Coronary artery (tissue), 2 donors: ENCODE data around the gene OLIG2.

Experiments
- DNase-seq: peaks from one replicate; pipeline ENCODE4 v3.0.0-alpha.2; 2017; ENCODE audit warnings: low spot score
- H3K27ac ChIP-seq, 2 donors: fragments of 200-600 bp; sonication (generic); one replicate each; pipeline ENCODE4 v1.5.1; 2016 to 2019
- H3K4me3 ChIP-seq: fragments of 200-600 bp; sonication (generic); 2 replicates; pipeline ENCODE4 v1.5.1; 2016; ENCODE audit warnings: mild to moderate bottlenecking, moderate library complexity
- TF ChIP-seq, protein P1 (sequence below): fragments of 200-600 bp; sonication (generic); IDR thresholded peaks from one replicate; pipeline ENCODE4 v1.5.1; 2019; ENCODE audit warnings: antibody characterized with exemption

OLIG2 gene

DNA sequence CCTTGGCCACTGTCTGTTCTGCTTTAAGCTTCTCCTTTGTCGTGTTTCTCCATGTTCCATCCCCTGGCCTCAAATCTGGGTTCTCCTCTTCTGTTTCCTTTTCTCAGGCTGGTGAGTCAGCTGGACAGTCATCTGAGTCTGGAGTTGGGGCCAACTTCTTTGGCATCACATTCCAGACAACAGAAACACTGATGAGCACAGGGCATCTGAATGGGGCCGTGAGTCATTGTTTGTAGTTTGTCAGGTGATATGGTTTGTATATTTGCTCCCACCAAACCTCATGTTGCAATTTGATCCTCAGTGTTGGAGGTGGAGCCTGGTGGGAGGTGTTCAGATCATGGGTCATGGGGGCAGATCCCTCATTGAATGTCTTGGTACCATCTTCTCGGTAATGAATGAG is 14.3 kb upstream of the OLIG2 start:
- TF ChIP-seq, protein P1, sequence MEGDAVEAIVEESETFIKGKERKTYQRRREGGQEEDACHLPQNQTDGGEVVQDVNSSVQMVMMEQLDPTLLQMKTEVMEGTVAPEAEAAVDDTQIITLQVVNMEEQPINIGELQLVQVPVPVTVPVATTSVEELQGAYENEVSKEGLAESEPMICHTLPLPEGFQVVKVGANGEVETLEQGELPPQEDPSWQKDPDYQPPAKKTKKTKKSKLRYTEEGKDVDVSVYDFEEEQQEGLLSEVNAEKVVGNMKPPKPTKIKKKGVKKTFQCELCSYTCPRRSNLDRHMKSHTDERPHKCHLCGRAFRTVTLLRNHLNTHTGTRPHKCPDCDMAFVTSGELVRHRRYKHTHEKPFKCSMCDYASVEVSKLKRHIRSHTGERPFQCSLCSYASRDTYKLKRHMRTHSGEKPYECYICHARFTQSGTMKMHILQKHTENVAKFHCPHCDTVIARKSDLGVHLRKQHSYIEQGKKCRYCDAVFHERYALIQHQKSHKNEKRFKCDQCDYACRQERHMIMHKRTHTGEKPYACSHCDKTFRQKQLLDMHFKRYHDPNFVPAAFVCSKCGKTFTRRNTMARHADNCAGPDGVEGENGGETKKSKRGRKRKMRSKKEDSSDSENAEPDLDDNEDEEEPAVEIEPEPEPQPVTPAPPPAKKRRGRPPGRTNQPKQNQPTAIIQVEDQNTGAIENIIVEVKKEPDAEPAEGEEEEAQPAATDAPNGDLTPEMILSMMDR, result no peak
- DNase-seq, result peak; percentile 29
- Histone ChIP-seq H3K27ac (no peak overlapping the region), H3K4me3 (no peak overlapping the region)

GRCh38 chr21:33013626-33014025 is 12.1 kb upstream of the OLIG2 start:
- no peak overlapping the region for H3K4me3 ChIP-seq
- DNase-seq, result no peak
- no peak overlapping the region for H3K27ac ChIP-seq
- TF ChIP-seq, protein P1, result no peak

DNA sequence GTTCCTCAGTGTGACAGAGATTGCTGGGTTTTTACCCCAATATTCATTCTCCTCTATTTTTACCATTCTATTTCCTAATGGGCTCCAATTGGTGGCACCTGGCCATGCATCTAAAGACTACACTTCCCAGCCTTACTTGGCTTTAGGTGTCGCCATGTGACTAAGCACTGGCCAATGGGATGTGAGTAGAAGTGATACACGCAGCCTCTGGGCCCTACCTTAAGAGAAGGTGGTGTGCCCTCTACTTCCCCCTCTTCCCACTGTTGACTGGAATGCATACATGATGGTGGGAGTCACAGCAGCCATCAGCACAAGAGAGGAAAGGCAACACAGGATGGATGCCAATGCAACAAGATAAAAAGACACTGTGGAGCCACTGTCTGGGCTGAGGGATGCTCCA is 11.4 kb upstream of the OLIG2 start:
- no peak overlapping the region for H3K27ac ChIP-seq
- no peak for DNase-seq
- TF ChIP-seq, protein P1, result no peak
- H3K4me3 ChIP-seq, result no peak overlapping the region

DNA sequence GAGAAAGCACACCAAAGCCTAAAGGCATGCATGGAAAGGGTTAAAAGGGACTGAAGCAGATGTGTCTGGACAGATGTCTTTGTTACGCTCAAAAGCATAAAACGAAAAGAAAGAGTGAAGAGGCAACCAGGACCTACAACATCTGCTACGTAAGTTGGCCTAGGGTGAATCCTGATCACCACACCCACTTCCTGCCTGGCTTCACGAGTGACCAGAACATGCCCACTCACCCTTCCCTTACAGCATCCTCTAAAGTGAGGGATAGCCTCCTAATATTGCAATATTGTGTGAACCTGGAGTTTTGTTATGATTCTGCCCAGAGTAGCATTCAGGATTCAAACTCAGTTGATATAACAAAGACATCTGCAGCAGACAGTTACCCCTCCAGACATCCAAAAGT is 10.6 kb upstream of the OLIG2 start:
- H3K27ac ChIP-seq, result no peak overlapping the region
- no peak overlapping the region for H3K4me3 ChIP-seq
- TF ChIP-seq, protein P1, result no peak
- no peak for DNase-seq

DNA sequence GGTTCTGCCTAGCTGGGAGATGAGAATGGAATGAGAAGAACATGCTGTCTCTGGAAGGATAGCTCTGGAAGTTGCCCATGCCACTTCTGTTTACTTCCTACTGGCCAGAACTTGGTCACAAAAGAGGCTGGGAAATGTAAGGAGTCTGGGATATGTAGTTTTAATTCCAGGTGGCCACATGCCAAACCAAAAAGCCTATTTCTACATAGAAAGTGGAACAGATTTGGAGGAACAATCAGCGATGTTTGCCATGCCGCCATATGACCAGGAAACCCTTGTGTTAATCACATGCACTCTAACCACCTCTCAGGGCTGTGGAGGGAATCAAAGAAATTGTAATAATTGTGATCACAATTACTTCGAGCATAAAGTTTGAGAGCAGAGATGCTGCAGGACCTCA is 10.0 kb upstream of the OLIG2 start:
- no peak overlapping the region for H3K27ac ChIP-seq
- no peak overlapping the region for H3K4me3 ChIP-seq
- TF ChIP-seq, protein P1, result no peak
- DNase-seq, result no peak

DNA sequence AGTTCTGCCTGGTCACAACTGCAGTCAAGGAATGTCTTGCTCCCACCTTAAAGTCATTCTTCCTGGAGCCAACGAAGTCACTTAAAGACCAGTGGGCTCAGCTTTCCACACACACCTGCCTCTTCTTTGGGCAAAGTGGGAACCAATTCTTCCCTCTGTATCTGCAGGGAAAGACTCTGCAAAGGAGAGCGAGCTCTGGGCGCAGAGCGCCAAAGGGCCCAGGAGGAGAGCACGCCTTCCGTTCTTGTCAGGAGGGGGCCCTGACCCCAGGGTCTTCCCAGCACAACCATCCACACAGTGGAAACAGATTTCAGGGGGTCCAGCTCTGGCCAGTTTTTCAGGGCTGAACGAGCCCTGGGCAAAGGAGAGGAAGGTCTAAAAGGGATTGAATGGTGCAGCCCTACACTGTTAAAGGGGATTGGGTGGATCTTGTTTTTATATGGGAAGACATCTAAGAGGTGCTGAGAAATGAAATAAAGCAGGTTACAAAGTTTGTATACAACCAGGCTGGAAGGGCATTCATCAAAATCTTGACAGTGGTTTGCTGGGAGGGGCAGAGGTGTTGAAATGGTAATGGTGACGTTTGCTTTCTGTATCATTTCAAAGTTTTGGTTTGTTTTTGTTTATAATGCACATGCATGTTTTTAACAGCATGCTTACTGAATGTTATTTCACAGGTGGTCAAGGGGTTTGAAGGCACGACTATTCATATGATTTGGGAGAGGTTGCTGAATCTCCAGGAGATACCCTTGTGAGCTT is 6.8 kb upstream of the OLIG2 start:
- TF ChIP-seq, protein P1, result no peak
- no peak overlapping the region for H3K27ac ChIP-seq
- no peak for DNase-seq
- no peak overlapping the region for H3K4me3 ChIP-seq

DNA sequence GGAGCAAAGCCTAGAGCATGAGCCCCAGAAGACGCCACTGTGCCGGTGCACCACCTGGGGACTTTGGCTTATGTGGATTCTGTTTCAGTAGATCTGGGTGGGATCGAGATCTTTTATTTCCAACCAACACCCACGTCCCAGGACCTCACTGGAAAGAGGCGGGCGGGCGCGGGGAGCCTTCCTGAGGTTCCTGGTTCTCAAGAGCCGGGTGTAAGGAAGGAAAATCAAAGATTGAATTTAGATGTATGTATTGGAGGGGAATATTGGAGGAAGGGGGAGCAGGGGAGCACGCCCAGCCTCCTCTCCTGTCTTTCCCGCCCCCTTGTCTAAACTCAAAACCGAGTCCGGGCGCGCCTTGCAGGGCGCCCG is 6.2 kb upstream of the OLIG2 start:
- DNase-seq, result no peak
- Histone ChIP-seq H3K27ac (no peak overlapping the region), H3K4me3 (peak overlapping the region; percentile 48)
- TF ChIP-seq, protein P1, result no peak
